Stimulated activated CD8-positive, alpha-beta memory T cell treated with anti-CD3 and anti-CD28 coated beads, Interleukin-7, amount 100 ng/mL, for 48 hours (primary cell): ENCODE results near the gene C4B.
"Not testable (repeated sequence)": the region's sequence is repeated elsewhere in the genome, so short reads cannot be mapped to it uniquely, and the experiment has no call there.

Experiments used
- DNase-seq, 2 donors: peaks; one replicate each; pipeline ENCODE4 v3.0.0-alpha.2; 2020; ENCODE audit warnings: low read depth in 1 of 2; ENCODE audit errors: extremely low read depth in 1 of 2

The C4B gene

DNA sequence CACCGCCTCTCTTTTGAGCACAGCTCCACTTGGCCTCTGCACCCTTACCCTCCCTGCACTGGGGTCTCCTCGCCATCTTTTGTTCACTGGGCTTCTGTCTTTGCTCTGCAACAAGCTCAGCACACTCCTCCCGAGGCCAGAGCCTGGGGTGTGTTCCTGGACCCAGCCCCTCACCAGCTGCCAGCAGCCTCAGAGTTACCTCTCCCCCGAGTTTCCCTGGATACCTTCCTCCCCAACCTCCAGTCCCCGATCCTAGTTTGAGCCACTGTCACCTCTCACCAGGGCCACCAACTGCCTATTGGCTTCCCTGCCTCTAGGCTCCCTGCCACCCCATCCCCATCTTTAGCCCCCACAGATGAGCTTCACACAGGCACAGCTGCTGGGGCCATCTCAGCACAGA lies 36.0 kb downstream of the C4B start:
- DNase-seq: no peak

DNA sequence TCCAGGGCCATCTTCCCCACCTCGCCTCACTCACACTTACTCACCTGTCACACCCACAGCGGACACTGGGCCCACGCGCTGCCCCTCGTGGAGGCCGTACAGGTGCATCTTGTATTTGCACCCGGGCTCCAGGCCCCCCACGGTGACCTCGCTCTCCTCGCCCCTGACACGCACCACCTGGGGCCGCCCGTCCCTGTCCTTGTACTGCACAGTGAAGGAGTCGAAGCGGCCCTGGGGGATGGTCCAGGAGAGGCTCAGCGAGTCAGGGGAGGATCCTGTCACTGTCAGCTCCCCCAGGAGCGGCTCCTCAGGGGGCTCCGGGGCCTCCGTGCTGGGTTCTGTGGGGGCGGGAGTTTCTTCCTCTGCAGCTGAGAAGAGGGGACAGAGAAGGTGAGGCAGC lies 38.0 kb downstream of the C4B start:
- not testable (repeated sequence) for DNase-seq

DNA sequence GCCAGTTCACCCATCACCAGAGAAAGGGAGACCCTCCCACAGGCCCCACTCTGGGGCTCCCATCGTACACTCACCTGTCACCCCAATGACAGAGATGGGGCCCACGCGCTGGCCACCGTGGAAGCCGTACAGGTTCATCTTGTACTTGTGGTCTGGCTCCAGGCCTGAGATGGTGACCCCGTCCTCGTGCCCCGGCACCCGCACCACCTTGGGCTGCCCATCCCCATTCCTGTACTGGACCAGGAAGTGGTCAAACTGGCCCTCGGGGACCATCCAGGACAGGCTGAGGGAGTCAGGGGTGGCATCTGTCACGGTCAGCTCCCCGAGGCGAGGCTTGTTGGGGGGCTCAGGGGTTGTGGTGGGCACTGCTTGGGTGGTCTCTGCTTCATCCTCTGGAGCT lies 38.7 kb downstream of the C4B start:
- DNase-seq: not testable (repeated sequence)

DNA sequence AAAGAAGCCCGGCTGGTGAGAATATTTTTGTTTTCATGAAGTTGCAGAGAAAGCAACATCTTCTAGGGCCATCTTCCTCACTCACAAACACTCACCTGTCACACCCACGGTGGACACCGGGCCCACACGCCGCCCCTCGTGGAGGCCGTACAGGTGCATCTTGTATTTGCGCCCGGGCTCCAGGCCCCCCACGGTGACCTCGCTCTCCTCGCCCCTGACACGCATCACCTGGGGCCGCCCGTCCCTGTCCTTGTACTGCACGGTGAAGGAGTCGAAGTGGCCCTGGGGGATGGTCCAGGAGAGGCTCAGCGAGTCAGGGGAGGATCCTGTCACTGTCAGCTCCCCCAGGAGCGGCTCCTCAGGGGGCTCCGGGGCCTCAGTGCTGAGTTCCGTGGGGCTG lies 41.2 kb downstream of the C4B start:
- not testable (repeated sequence) for DNase-seq

DNA sequence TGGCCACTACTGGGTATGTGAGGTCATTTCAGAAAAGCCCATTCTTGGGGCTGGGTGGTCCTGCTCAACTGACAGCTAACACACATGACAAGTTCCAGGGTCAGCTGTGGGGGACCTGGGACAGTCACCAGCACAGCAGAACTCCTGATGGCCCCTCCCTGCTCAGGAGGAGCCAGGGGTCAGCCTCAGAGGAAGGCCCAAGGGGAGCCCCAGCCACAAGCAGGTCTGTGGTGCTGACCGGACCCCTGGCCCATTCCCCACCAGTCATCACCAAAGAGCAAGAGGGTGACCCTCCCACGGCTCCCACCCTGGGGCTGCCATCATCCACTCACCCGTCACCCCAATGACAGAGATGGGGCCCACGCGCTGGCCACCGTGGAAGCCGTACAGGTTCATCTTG lies 41.7 kb downstream of the C4B start:
- no peak for DNase-seq

DNA sequence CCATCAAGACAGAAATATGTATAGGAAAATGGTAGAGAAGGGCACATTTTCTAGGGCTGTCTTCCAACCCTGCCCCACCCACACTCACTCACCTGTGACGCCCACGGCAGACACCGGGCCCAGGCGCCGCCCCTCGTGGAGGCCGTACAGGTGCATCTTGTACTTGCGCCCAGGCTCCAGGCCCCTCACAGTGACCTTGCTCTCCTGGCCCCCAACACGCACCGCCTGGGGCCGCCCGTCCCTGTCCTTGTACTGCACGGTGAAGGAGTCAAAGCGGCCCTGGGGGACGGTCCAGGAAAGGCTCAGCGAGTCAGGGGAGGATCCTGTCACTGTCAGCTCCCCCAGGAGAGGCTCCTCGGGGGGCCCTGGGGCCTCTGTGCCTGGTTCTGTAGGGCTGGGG lies 43.4 kb downstream of the C4B start:
- no peak for DNase-seq

DNA sequence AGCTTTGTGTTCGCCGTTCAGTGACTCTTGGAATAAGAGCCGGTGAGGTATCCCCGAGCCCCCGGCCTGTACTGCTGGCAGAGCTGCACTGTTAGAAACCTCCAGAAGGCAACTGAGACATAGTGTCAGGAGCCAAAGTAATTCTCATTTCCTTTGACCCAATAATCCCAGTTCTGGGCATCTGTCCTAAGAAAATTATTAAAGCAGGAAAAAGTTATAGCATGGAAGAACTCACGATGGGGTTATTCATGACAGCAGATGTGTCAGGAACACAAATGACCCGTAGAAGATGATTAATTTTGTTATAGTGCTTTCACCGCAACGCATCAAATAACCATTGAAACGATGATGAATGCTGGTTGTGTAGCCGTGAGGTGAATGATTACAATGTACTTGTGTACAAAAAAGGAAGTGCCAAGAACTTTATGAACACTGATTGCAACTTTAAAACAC lies 43.9 kb downstream of the C4B start:
- no peak for DNase-seq

DNA sequence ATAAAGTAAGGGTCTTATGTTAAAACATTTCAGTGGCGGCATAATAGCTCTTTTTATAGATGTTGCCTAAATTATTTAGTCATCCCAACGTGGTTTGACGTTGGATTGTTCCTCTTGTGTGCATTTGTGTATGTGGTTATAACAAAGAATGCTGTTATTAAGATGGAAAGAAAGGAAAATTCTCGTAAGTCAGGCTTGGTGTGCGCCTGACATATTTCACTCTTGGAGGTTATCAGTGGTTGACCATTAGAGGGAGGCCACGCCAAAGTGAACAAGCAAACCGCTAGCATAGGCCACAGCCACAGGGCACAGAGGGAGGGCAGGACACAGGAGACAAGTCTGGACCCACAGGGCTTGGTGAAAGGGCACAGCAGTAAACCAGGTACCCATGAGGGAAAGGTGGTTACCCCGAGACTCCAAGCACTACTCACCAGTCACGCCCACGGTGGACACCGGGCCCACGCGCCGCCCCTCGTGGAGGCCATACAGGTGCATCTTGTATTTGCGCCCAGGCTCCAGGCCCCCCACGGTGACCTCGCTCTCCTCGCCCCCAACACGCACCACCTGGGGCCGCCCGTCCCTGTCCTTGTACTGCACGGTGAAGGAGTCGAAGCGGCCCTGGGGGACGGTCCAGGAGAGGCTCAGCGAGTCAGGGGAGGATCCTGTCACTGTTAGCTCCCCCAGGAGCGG lies 46.5 kb downstream of the C4B start:
- no peak for DNase-seq

DNA sequence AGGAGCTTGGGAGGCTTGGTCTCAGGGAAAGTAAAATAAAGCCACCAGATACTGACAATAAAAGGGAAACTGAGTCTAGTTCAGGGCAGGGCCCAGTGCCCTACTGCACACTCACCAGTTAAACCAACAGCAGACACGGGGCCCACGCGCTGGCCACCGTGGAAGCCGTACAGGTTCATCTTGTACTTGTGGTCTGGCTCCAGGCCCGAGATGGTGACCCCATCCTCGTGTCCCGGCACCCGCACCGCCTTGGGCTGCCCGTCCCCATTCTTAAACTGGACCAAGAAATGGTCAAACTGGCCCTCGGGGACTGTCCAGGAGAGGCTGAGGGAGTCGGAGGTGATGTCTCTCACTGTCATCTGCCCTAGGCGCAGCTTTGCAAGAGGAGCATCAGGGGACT lies 50.1 kb downstream of the C4B start:
- DNase-seq: no peak

DNA sequence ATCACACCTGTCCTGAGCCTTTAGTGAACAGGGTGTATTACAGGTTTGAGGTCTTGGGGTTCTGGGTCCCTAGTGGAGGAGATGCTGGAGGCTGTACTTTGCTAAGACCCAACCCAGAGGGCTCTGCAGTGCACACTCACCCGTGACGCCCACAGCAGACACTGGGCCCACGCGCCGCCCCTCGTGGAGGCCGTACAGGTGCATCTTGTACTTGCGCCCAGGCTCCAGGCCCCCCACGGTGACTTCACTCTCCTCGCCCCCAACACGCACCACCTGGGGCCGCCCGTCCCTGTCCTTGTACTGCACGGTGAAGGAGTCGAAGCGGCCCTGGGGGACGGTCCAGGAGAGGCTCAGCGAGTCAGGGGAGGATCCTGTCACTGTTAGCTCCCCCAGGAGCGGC lies 52.9 kb downstream of the C4B start:
- not testable (repeated sequence) for DNase-seq

DNA sequence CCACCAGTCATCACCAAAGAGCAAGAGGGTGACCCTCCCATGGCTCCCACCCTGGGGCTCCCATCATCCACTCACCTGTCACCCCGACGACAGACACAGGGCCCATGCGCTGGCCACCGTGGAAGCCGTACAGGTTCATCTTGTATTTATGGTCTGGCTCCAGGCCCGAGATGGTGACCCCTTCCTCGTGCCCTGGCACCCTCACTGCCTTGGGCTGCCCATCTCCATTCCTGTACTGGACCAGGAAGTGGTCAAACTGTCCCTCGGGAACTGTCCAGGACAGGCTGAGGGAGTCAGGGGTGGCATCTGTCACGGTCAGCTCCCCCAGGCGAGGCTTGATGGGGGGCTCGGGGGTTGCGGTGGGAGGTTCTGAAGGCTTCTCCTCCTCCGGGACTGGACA lies 53.7 kb downstream of the C4B start:
- DNase-seq: not testable (repeated sequence)

DNA sequence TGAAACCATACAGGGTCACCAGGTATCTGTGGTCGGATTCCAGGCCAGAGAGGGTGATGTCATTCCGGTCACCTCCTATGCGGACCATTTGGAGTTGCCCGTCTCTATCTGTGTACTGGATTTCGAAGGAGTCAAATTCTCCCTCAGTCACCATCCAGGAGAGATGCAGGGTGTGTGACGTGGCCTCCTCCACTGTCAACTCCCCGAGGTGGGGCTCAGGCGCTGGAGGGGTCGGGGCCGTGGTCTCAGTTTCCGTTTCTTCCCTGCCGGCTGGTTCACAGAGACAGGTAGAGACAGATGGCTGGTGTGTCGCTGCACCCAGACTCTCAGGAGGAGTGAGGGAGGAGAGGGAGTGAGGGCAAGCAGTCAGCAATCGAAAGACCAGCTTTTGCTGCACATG lies 54.3 kb downstream of the C4B start:
- no peak for DNase-seq

DNA sequence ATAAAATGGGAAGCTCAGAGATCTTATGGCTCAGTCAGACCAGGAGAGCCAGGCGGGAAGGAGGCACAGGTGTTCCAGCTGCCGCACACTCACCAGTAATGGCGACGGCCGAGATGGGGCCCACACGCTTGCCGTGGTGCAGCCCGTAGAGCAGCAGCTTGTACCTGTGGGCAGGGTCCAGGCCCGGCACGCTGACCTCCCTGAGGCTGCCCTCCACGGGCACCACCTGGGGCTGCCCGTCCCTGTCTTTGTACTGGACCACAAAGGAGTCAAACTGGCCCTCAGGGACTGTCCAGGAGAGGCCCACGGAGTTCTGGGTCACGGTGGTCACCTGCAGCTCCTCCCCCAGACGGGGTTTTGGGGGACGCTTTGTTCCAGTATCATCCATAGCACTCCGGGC lies 54.9 kb downstream of the C4B start:
- DNase-seq: no peak

DNA sequence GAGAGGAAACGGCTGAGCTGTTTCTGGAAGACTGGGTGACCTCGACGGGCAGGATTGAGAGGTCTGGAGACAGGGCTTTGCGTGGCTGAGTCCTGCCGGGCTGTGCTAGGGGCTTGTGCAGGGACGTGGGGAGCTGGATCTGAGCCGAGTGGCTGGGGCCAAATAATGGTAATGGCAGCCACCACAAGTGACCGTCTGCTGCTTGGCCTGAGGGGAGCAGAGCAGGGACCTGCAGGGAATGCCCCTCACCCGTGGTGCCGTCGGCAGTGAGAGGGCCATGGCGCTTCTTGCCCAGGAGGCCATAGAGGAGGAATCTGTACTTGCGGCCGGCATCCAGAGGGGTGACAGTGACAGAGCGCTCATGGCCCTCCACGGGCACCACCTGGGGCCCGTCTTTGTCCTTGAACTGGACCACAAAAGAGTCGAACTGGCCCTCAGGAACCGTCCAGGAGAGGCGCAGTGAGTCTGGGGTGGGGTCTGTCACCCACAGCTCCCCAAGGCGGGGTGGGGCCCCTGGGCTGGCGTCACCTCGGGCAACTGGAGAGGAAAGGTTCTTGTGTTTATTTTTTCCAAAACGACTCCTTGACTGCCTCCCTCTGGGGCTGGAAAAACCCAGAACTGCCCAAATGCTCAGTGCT lies 55.4 kb downstream of the C4B start:
- no peak for DNase-seq

DNA sequence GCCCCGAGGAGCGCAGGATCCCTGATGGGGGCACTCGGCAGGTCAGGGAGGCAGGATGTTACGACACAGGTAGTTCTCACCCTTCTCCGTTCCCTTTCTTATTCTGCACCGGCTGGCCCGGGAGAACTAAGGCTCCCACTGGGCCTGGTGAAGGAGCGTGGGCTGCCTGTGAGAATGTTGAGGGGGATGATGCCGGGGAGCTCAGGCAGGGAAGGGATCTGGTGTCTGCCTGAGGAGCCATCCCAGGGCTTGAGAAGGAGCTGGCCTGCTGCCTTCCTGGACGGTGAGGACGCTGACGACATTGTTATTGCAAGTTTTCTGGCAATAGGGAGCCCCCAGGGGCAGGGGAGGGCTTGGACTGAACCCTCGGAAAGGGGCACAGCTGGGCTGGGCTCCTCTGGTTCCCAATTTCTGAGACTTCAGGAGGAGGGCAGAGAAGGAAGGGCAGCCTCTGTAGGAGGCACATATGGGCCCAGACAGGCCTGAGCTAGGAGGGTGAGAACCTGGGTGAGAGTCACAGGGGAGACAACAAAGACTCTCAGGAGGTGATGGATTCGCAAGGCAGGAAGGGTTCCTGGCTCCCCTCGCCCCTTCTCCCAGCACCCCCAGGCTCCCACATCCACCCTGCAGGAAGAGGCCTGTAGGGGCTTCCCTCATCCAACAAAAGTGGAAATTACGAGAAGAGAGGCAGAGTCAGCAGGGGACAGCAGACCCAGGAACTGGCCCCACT lies 56.4 kb downstream of the C4B start:
- no peak for DNase-seq

DNA sequence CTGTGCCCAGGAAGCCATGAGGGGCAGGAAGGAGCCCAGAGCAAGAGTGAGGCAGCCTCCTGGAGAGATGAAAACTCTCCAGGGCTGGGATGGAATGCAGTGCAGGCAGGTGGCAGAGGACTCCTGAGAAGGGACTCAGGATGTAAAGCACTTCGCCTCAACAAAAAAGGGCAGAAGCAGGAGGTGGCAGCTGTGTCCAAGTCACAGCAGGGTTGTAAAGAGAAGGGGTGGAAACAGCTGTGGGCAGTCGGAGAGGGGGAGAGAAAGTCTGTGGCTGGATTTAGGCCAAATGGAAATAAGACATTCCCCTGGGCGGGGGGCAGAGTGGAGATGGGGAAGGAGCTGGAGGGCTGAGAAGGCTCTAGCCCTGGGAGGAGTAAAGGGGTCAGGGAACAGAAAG lies 58.5 kb downstream of the C4B start:
- no peak for DNase-seq

DNA sequence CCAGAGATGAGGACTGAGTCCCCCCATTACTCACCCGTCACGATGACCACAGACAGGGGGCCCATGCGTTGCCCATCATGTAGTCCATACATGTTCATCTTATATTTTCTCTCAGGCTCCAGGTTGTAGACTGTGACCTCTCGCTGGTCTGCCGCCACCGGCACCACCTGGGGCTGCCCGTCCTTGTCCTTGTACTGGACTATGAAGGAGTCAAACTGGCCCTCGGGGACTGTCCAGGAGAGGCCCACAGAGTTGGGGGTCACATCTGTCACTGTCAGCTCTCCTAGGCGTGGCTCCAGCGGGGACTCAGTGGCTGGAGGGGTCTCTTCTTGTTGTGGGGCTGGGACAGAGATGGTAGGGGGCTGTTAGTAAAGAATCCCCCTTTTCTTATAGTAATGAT lies 59.0 kb downstream of the C4B start:
- no peak for DNase-seq

DNA sequence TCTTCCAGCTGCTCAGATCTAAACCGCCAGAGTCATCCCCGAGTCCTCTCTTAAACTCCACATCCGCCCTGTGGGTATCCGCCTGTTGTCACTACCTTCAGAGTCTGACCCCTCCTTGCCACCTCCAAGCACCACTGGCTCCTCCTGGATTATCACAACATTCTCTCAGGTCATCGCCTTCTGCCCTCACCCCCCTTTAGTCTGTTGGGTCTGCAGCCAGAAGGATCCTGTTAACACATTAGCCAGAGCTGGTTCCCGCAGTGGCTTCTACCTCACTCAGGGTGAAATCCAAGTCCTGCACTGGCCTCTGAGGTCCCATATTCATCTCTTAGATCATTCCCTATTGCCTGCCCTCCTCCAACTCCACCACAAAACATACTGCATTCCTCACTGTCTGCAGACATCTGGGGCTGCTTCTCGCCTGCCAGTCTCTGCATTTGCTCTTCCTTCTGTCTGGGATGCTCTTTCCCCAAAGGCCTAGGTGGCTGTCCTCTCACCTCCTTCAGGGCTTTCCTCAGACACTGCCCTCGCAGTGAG lies 60.5 kb downstream of the C4B start:
- DNase-seq: no peak

DNA sequence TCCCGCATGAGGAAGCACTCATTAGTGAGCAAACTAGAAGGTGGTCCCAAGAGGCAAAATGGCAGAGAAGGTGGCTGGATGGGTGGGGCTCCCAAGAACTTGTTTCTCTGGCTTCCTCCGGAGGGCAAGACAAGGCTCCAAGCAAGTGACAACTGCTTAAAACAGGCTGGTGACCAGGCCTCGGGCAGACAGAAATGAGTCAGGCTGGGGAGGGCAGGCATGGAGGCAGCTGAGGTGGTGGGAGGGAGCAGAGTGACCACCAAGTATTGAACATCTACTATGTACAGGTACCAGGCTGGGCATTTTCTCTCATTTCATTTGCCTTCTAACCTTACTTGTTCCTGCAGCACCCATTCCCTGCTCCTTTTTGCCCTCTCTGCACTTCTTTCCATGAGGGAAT lies 61.2 kb downstream of the C4B start:
- no peak for DNase-seq

DNA sequence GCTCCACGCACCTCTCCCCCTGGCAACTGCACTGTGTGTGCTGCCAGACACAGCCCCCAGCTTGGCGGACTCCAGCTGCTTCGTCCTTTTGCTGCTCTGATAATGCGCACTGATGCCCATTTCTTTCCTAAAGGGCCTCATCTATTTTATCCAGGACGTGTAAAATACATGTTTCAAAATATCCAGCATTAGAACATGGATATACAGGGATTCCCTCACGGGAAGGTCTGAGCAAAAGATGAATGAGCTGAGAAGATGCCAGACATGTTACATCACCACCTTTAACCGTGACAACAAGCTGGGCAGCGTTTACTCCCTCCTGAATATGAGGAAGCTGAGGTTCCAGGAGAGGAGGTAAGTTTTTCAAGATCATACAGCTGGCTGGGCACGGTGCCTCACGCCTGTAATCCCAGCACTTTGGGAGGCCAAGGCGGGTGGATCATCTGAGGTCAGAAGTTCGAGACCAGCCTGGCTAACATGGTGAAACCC lies 61.8 kb downstream of the C4B start:
- no peak for DNase-seq

DNA sequence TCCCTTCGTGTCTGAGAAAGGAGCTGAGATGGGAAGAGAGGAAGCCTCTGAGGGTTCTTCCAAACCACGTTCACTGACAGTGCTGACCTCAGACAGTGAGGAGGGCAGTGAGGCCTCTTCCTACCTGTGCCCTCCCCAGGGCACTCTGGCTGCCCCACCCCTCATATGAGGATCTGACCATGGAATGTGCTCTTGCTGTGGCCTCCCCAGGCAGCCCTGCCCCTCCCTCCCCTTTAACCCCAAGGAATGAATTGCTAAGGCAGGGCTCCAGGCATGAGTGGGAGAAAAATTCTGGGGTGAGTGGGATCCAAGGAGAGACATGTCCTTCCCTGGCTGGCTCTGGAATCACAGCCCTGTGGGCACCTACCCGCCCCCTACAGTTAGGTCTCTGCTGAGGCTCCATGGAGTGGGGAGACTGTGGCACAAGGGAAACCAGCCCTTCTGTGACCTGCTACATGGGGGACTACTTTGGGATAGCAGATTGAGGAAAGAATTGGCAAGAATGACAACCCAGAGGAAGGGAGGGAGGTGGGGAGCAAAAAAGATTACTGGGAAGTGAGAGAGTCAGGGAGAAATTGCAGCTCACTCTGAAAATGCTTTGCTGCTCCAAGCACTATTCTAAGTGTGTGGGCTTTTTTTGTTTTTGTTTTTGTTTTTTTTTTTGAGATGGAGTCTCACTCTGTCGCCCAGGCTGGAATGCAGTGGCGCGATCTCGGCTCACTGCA lies 65.1 kb downstream of the C4B start:
- DNase-seq: no peak
